Kidney tubule cell (primary cell): ENCODE data around the gene MCOLN3.

Experiments
- DNase-seq: peaks from one replicate; pipeline ENCODE4 v3.0.0-alpha.2; 2018; ENCODE audit warnings: low spot score

MCOLN3 gene

GRCh38 chr1:85048296-85049064 is at the start of gene MCOLN3:
Gene MCOLN3, minus strand, starts transcription at chr1:85048500. Its CDS starts 3,140 bp downstream, at chr1:85045360.
- DNase-seq: peak; percentile 46

- peak; percentile 21 for DNase-seq
Observed at GRCh38 chr1:85093644-85094043, 45.3 kb upstream of the MCOLN3 start.

- peak; percentile 32 for DNase-seq
Observed at GRCh38 chr1:85091671-85092280, 43.5 kb upstream of the MCOLN3 start.

- no peak for DNase-seq
Observed at GRCh38 chr1:85090225-85090624, 41.9 kb upstream of the MCOLN3 start.

GRCh38 chr1:85089203-85089602 is 40.9 kb upstream of the MCOLN3 start:
- no peak for DNase-seq

- no peak for DNase-seq
Observed at GRCh38 chr1:85088408-85088784, 40.1 kb upstream of the MCOLN3 start.

GRCh38 chr1:85087659-85088407 is 39.5 kb upstream of the MCOLN3 start:
- no peak for DNase-seq

- no peak for DNase-seq
Observed at GRCh38 chr1:85085417-85085816, 37.1 kb upstream of the MCOLN3 start.

GRCh38 chr1:85078903-85079302 is 30.6 kb upstream of the MCOLN3 start:
- no peak for DNase-seq

- no peak for DNase-seq
Observed at GRCh38 chr1:85074365-85074964, 26.2 kb upstream of the MCOLN3 start.

- DNase-seq: no peak
Observed at GRCh38 chr1:85070972-85071492, 22.7 kb upstream of the MCOLN3 start.

- DNase-seq: no peak
Observed at GRCh38 chr1:85068846-85069245, 20.5 kb upstream of the MCOLN3 start.

- no peak for DNase-seq
Observed at GRCh38 chr1:85065550-85065949, 17.2 kb upstream of the MCOLN3 start.

GRCh38 chr1:85062425-85063026 is 14.2 kb upstream of the MCOLN3 start:
- no peak for DNase-seq

- DNase-seq: peak; percentile 97
Observed at GRCh38 chr1:85061711-85062424, 13.6 kb upstream of the MCOLN3 start.

- no peak for DNase-seq
Observed at GRCh38 chr1:85060038-85060437, 11.7 kb upstream of the MCOLN3 start.

GRCh38 chr1:85059563-85059962 is 11.3 kb upstream of the MCOLN3 start:
- no peak for DNase-seq

GRCh38 chr1:85058786-85059185 is 10.5 kb upstream of the MCOLN3 start:
- DNase-seq: peak; percentile 27

GRCh38 chr1:85058311-85058710 is 10.0 kb upstream of the MCOLN3 start:
- no peak for DNase-seq

GRCh38 chr1:85054664-85055063 is 6.4 kb upstream of the MCOLN3 start:
- no peak for DNase-seq

GRCh38 chr1:85049735-85050166 is 1.5 kb upstream of the MCOLN3 start:
- DNase-seq: no peak
